Body of pancreas (tissue), 4 donors: ENCODE measurements around the gene PTPRN2. TPM values are rescaled to one million over a fixed set of nuclear protein-coding genes. Genes with fewer than 3 reads are reported as not detected.

Experiments
- ATAC-seq: fragments of 150-250 bp; one replicate; pipeline ENCODE4 v1.9.1; 2016
- DNase-seq, 4 donors: peaks; one replicate each; pipeline ENCODE4 v3.0.0-alpha.2; 2019
- H3K27ac ChIP-seq, 4 donors: fragments of 200-600 bp; sonication (generic); 1 replicate in 3 of 4; 2 replicates in 1 of 4; pipeline versions ENCODE4 v1.5.1 to v1.6.1; 2016 to 2019; ENCODE audit warnings: mild to moderate bottlenecking in 1 of 4, mixed read lengths in 1 of 4, moderate library complexity in 1 of 4
- H3K27me3 ChIP-seq, 2 donors: fragments of 200-600 bp; sonication (generic); one replicate each; pipeline ENCODE4 v1.6.0; 2016; ENCODE audit warnings: mild to moderate bottlenecking in 1 of 2
- H3K36me3 ChIP-seq, 2 donors: fragments of 200-600 bp; sonication (generic); replicated peaks in 1 of 2; 2 replicates each; pipeline ENCODE4 v1.5.1; 2016; ENCODE audit warnings: low read depth in 2 of 2; ENCODE audit not compliant: insufficient read depth in 1 of 2
- H3K4me1 ChIP-seq: fragments of 200-600 bp; sonication (generic); one replicate; pipeline ENCODE4 v1.6.0; 2016
- H3K4me3 ChIP-seq, 2 donors: fragments of 200-600 bp; sonication (generic); 1 replicate in 1 of 2; 2 replicates in 1 of 2; pipeline ENCODE4 v1.5.1; 2016 to 2019
- H3K9me3 ChIP-seq, 3 donors: fragments of 200-600 bp; sonication (generic); 1 replicate in 2 of 3; 2 replicates in 1 of 3; pipeline ENCODE4 v1.5.1; 2016
- CTCF ChIP-seq, 7 experiments: fragments of 450-650 bp in 4 of 7; fragments of 200-600 bp in 3 of 7; sonication (generic) in 3 of 7; IDR thresholded peaks; one replicate each; pipeline ENCODE4 v1.5.1; 2016 to 2019; ENCODE audit warnings: antibody characterized with exemption in 7 of 7
- POLR2A ChIP-seq, 3 donors: fragments of 450-650 bp; IDR thresholded peaks; one replicate each; pipeline ENCODE4 v1.6.1; 2016; ENCODE audit warnings: antibody characterized with exemption in 3 of 3, mild to moderate bottlenecking in 2 of 3
- WGBS, 2 donors: methylation state at CpG; one replicate each; pipeline ENCODE4 v1.1.5; 2017; 5-methylcytosine and 5-hydroxymethylcytosine counted together
- intact Hi-C: fragments of 100-400 bp; cut with DNase I; formaldehyde crosslinking; loops from one replicate; pipeline ENCODE4 v1.15.1; 2023
- total RNA-seq, 2 donors: library from RNA; depleted of rRNA; stranded (reverse); fragments of >200 nt; gene quantifications; one replicate each; pipeline ENCODE4 v1.1.0, GENCODE V29; 2016

PTPRN2 gene
- total RNA-seq, 2 donors from 2014 or later, result 31.6 to 76.1 TPM

GRCh38 chr7:158087196-158087595, 500.4 kb downstream of the PTPRN2 start:
- Histone ChIP-seq H3K4me1 (no peaks in the 10 kb centered on the region), H3K27ac (no peak overlapping the region), H3K36me3 (no peaks in the 10 kb centered on the region), H3K9me3 (no peaks in the 10 kb centered on the region), H3K27me3 (no peaks in the 10 kb centered on the region), H3K4me3 (no peak overlapping the region)
- TF ChIP-seq CTCF (IDR thresholded peaks at IDR 0.05) (no peak), POLR2A (IDR thresholded peaks at IDR 0.05) (no peak)
- DNase-seq (no peak), ATAC-seq (no peak)
- WGBS, 2 donors, result 67 to 88% methylated on average over 14 of the region's 14 CpGs
- intact Hi-C loops, result no loop called here

GRCh38 chr7:158085741-158086695, 501.6 kb downstream of the PTPRN2 start:
- no peaks in the 10 kb centered on the region for H3K27me3 ChIP-seq
- ATAC-seq (no peak), DNase-seq (no peak)
- H3K36me3 ChIP-seq, result no peaks in the 10 kb centered on the region
- no peak overlapping the region for H3K4me3 ChIP-seq
- intact Hi-C loops, result no loop called here
- TF ChIP-seq CTCF (IDR thresholded peaks at IDR 0.05), result no peak
- no peak for TF ChIP-seq POLR2A (IDR thresholded peaks at IDR 0.05)
- H3K9me3 ChIP-seq, result no peaks in the 10 kb centered on the region
- WGBS, 2 donors, result 83 to 88% methylated on average over 30 of the region's 30 CpGs
- H3K27ac ChIP-seq, result no peak overlapping the region
- no peaks in the 10 kb centered on the region for H3K4me1 ChIP-seq

GRCh38 chr7:158084555-158084954, 503.1 kb downstream of the PTPRN2 start:
- Histone ChIP-seq H3K9me3 (no peaks in the 10 kb centered on the region), H3K27ac (no peak overlapping the region), H3K4me1 (no peaks in the 10 kb centered on the region), H3K36me3 (no peaks in the 10 kb centered on the region), H3K4me3 (no peak overlapping the region), H3K27me3 (no peaks in the 10 kb centered on the region)
- ATAC-seq (no peak), DNase-seq (no peak)
- 94 to 96% methylated on average over 18 of the region's 18 CpGs for WGBS, 2 donors
- intact Hi-C loops, result no loop called here
- TF ChIP-seq CTCF (IDR thresholded peaks at IDR 0.05) (no peak), POLR2A (IDR thresholded peaks at IDR 0.05) (no peak)

GRCh38 chr7:158083526-158084310, 503.9 kb downstream of the PTPRN2 start:
- H3K4me1 ChIP-seq, result no peaks in the 10 kb centered on the region
- H3K27me3 ChIP-seq, result no peaks in the 10 kb centered on the region
- DNase-seq, result no peak
- no peak for ATAC-seq
- no peak overlapping the region for H3K27ac ChIP-seq
- no peaks in the 10 kb centered on the region for H3K36me3 ChIP-seq
- 93 to 95% methylated on average over 13 to 26 of the region's 28 CpGs for WGBS, 2 donors
- H3K4me3 ChIP-seq, result no peak overlapping the region
- intact Hi-C loops, result no loop called here
- H3K9me3 ChIP-seq, result no peaks in the 10 kb centered on the region
- TF ChIP-seq POLR2A (IDR thresholded peaks at IDR 0.05) (no peak), CTCF (IDR thresholded peaks at IDR 0.05) (no peak)
